CD4-positive, alpha-beta T cell treated with Interleukin-15 for 4 hours (primary cell): Measurements from ENCODE around the gene FILIP1L.

Source experiments
- DNase-seq: peaks from one replicate; pipeline ENCODE4 v3.0.0-alpha.2; 2020; ENCODE audit warnings: low spot score

FILIP1L gene

DNA sequence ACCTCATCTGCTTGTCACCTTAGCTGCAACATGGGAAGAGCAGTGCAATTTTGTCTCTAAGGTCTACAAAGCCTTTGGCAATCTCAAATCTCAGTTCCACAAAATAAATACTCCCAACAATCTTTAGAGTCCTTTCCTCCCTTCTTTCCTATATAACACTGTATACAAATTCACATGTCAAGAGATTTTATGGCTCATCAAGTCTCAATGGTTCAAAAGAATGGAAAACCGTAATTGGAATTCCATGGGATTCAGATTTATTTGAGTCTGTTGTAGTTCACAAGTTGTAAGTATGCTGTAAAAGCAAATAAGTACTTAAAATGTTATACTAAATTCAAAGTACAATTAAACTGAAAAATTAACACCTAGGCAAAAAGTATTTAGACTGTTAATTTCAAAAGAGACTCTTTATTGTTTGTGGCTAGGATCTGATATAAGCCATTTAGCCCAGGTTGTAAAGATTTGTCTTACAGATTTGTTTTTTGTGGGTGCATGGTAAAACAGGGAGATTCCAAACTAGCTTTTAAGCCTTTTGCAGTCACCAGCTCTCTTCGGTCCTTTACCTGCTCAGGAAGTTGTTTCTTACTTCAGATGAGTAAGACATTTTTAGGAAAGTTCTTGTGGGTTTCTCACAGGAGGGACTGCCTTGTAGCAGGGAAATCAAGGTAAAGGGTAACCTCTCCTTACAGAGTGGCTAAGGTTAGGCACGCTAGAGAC is 246.5 kb downstream of the FILIP1L start:
- no peak for DNase-seq

DNA sequence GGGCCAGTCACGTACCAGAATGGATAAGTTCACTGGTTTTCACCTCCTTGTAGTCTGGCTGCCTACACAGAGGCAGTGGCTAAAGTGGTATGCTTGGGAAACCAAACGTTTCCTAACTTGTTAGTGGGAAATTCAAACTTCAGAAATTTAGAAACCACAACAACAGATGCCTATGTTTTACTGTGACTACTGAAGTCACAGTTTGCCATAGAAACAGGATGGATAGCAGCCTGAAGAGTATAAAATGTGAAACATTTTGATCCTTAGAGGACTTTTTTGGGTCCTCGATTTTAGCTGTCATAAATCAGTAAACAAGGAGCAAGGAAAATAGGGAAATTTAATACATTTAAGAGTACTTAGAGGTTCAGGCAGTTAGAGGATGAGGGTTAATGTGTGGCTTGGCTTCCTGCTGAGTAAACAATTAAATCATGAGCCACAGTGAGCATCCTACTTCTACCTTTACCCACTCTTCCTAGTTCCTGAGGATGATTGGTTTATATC is 248.0 kb downstream of the FILIP1L start:
- no peak for DNase-seq

GRCh38 chr3:99865321-99865720 is 249.0 kb downstream of the FILIP1L start:
- no peak for DNase-seq

GRCh38 chr3:99864289-99864688 is 250.0 kb downstream of the FILIP1L start:
- DNase-seq, result no peak

GRCh38 chr3:99863588-99863987 is 250.7 kb downstream of the FILIP1L start:
- no peak for DNase-seq

GRCh38 chr3:99863002-99863401 is 251.3 kb downstream of the FILIP1L start:
- no peak for DNase-seq

DNA sequence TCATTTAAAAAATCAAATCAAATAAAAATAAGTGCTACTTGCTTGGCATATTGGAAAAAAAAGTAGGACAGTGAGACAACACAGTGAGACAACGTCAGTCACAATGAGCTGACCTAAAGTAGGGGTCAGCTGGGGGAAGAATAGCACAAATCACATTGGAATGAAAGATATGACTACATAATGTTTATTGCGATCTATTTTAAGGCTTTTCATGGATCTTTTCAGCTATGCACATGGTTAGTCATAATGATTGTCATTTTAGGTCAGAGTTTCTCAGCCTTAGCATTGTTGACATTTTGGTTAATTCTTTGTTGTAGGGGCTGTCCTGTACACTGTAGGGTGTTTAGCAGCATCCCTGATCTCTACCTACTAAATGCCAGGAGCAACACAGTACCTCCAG is 252.1 kb downstream of the FILIP1L start:
- DNase-seq, result no peak

- DNase-seq, result no peak
Observed at GRCh38 chr3:99861216-99861615, 253.1 kb downstream of the FILIP1L start.

GRCh38 chr3:99859825-99860224 is 254.5 kb downstream of the FILIP1L start:
- DNase-seq, result no peak

GRCh38 chr3:99858469-99858868 is 255.8 kb downstream of the FILIP1L start:
- DNase-seq, result no peak

DNA sequence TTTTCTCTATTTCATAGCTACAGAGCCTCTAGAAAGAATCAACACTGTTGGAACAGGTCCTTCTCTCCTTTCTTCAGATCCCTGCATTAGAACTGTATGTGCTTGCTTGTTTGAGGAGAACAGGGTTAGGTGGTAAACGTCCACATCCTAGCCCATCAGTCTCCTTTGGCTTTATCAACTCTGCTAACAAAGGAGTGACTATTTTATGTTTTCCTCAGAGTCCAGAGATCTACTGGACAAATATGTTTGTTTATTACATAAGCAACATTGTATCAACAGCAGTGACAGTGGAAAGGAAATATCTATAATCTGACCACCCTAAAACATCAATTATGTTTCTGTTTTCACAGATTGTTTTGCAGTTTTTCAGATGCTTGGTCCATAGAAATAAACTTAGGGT is 257.0 kb downstream of the FILIP1L start:
- no peak for DNase-seq

GRCh38 chr3:99856437-99857220 is 257.7 kb downstream of the FILIP1L start:
- DNase-seq, result no peak

GRCh38 chr3:99855900-99856299 is 258.4 kb downstream of the FILIP1L start:
- DNase-seq, result no peak

DNA sequence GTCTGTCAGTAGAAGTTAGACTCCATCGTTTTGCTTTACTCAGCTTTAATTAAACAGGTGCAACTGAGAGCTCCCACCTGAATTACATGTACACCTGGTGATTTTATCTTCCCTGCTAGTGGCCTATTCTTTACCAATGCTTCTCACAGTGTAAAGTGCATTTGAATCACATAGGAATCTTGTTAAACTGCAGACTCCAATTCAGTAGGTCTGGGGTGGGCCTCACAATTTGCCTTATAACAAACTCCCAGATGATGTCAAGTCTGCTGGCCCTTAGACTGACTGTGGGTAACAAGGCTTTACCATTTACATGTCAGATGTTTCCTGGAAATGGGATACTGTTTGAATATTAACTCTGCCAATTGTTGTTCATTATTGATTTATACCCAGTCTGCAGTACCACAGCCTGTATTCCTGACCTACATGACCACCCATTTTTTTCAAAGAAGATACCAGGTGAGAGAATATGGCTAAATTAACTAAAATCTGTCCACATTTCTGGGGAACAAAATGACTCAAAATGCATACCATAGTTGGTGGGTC is 259.5 kb downstream of the FILIP1L start:
- DNase-seq, result no peak

- no peak for DNase-seq
Observed at GRCh38 chr3:99852851-99853250, 261.4 kb downstream of the FILIP1L start.

GRCh38 chr3:99851955-99852354 is 262.3 kb downstream of the FILIP1L start:
- no peak for DNase-seq

DNA sequence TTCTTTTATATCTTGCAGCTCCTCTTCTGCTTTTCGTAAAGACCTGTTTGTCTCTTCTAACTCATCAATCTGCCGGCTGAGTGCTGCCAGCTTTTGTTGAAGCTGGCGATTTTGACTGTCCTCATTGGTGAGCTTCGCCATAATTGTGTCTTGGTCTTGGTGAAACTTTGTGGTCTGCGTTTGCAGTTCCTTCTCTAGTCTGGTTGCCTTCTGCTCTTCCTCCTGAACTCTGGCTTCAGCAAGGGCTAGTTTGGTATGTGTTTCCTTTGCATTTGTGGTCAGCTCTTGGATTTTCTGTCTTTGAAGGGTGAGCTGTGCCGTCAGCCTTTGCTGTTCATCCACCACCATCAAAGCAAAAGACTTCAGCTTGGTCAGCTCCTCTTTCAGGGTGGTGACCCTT is 263.7 kb downstream of the FILIP1L start:
- no peak for DNase-seq

- no peak for DNase-seq
Observed at GRCh38 chr3:99848433-99848832, 265.9 kb downstream of the FILIP1L start.

DNA sequence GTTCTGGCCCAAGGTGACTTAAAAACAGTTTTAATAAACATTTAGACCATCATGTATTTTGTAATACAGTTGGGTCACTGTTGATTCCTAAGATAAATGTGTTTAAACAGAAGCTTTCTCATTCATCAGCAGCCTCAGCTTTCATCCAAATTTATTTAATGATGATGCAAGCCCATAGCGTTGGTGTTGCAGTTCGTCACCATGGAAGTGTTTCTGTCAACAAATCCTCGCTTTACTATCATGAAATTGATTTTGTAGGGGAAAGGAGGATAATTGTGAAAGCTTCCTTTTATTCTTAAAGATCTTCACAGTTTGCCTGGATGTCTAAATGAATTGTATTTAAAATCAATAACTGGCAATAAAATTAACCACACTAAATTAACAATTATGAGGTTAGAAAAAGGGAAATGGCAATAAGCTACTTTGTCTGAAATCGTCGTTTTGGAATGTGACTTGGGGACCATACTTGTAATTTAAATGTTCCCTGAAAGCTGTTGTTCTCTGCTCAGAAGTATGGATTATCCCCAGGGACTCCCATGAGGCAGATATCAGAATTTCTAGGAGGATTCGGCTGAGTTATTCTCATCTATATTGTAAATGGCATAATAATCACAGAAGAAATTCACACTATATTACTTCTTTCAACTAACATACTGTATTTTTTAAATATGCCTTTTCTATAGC is 267.7 kb downstream of the FILIP1L start:
- DNase-seq, result no peak

- no peak for DNase-seq
Observed at GRCh38 chr3:99845999-99846398, 268.3 kb downstream of the FILIP1L start.

DNA sequence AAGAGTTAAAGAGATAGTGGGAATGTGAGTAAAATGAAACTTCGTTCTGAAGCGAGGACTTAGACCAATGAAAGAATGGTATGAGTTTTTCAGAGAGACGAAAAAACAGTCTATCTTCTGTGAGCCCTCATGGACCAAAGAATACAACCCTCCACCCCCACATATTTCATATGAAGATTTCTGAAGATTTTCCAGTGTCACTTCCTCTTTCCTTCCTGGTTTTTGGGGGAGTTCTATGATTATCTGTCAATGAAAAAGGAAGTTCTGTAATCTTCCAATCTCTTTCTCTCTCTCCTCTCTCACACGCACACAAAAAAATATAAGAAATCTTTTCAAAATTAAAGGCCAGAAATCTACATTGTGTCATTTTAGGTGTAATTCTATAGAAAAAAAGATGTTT is 269.0 kb downstream of the FILIP1L start:
- DNase-seq, result no peak

DNA sequence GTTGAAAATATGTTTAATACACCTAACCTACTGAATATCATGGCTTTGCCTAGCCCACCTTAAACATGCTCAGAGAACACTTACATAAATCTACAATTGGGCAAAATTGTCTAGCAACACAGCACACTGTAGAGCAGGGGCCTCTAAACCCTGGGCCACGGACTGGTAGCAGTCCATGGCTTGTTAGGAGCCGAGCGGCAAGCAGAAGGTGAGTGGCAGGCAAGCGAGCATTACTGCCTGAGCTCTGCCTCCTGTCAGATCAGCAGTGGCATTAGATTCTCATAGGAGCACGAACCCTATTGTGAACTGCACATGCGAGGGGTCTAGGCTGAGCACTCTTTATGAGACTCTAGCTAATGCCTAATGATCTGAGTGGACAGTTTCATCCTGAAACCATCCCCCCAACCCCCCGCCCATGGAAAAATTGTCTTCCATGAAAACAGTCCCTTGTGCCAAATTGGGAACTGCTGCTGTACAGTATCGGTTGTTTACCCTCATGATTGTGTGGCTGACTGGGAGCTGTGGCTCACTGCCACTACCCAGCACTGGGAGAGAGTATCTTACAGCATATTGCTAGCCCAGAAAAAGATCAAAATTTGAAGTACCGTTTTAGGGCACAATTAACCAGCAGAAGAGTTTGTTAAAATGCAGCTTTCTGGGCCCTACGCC is 270.6 kb downstream of the FILIP1L start:
- DNase-seq, result no peak
